Measurements from ENCODE around the gene BBLN. TPM values are rescaled to one million over a fixed set of nuclear protein-coding genes. Genes with fewer than 3 reads are reported as not detected.

The BBLN gene
- total and polyA plus RNA-seq, 5 donors from 2014 or later = 70.9 to 176 (median 117) TPM

DNA sequence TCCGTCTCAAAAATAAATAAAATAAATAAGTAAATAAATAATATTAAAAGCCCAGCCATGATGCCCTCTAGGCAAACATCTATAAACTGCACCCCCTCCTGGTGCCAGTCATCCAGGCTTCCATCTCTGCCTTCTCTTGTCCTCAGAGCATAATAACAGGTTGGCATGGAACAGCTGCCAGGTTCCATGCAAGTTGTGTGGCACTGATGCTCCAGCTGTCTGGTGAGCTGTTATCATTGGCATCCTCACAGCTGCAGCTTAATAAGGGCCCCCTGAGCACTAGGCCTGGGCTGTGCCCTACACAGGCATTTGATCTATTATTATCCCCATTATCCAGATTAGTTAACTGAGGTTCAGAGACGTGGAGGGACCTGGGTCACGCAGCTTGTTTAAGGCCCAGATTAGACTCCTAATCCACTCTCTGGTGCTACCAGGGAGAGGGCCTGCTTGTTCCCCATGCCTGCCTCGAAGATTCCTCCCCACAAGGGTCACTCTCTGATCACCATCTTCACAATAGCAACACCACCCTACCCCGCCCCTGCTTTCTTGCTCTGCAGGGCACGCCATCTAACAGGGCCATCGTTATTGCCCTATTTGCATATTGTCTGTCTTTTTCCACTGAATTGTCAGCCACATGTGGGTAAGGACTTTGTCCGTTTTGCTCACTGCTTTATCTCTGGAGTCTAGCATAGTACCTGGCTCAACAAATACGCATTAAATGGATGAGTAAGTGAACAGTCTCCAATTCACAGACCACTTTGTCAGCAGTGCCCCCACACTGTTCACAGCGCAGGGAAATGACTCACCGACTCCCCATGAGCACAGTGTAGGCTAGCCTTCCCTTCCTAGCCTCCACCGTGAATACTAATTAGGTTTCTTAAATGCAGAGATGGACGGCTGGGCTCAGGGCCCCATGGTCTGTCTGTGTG, 41.6 kb downstream of the BBLN start:
- H3K36me3 Mint-ChIP-seq = no peaks in the 10 kb centered on the region
- Histone ChIP-seq H3K4me3 (ENCODE audit: low read depth, low read length) (no peak overlapping the region), H3K27ac (ENCODE audit: insufficient read depth, low read length, poor library complexity, severe bottlenecking) (no peak overlapping the region), H3K36me3 (ENCODE audit: control insufficient read depth, insufficient read depth, low read length) (no peaks in the 10 kb centered on the region), H3K4me1 (ENCODE audit: control insufficient read depth, insufficient read depth, low read length, poor library complexity, severe bottlenecking) (peaks cover 16% of the 10 kb centered on the region), H3K27me3 (ENCODE audit: control insufficient read depth, insufficient read depth, low read length) (peaks cover 2% of the 10 kb centered on the region), H3K9me3 (ENCODE audit: control insufficient read depth in 2 of 2, low read length in 2 of 2) (no peaks in the 10 kb centered on the region)
- H3K27me3 Mint-ChIP-seq = peaks cover 29% of the 10 kb centered on the region
- H3K4me1 Mint-ChIP-seq = peaks cover 2 to 17% (median 6%) of the 10 kb centered on the region in 4 donors
- H3K4me3 Mint-ChIP-seq = no peak overlapping the region
- DNase-seq = no peak
- peak overlapping the region in 1 of 3 donors; percentile 26 for H3K27ac Mint-ChIP-seq
- ATAC-seq (ENCODE audit: low read depth in 2 of 2) = no peak
- H3K9me3 Mint-ChIP-seq = no peaks in the 10 kb centered on the region

DNA sequence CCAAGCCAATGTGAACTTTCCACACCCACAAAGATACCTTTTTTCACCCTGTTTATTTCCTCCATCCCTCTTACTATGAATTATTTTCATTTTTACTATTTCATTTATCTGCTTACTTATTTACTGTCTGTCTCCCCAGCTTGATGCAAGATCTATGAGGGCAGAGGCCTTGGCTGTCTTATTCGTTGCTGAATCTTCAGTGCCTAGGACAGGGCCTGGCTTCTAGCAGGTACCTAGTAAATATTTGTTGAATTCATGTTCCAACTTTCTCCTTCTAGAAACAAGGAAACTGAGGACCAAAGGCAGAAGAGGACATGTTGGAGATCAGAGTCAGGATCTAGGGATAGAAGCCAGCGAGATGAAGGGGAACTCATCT, 42.6 kb downstream of the BBLN start:
- DNase-seq (no peak), ATAC-seq (ENCODE audit: low read depth in 2 of 2) (no peak)
- Histone ChIP-seq H3K4me3 (ENCODE audit: low read depth, low read length) (peak overlapping the region; percentile 47), H3K4me1 (ENCODE audit: control insufficient read depth, insufficient read depth, low read length, poor library complexity, severe bottlenecking) (peaks cover 16% of the 10 kb centered on the region), H3K27ac (ENCODE audit: insufficient read depth, low read length, poor library complexity, severe bottlenecking) (no peak overlapping the region), H3K36me3 (ENCODE audit: control insufficient read depth, insufficient read depth, low read length) (no peaks in the 10 kb centered on the region), H3K27me3 (ENCODE audit: control insufficient read depth, insufficient read depth, low read length) (peaks cover 2% of the 10 kb centered on the region), H3K9me3 (ENCODE audit: control insufficient read depth in 2 of 2, low read length in 2 of 2) (no peaks in the 10 kb centered on the region)
- H3K27ac Mint-ChIP-seq = no peak overlapping the region
- no peaks in the 10 kb centered on the region for H3K36me3 Mint-ChIP-seq
- H3K4me3 Mint-ChIP-seq = peak overlapping the region; percentile 77 to 83 (median 81)
- no peaks in the 10 kb centered on the region for H3K9me3 Mint-ChIP-seq
- peaks cover 29% of the 10 kb centered on the region for H3K27me3 Mint-ChIP-seq
- H3K4me1 Mint-ChIP-seq = peaks cover 2 to 17% (median 6%) of the 10 kb centered on the region in 4 donors

DNA sequence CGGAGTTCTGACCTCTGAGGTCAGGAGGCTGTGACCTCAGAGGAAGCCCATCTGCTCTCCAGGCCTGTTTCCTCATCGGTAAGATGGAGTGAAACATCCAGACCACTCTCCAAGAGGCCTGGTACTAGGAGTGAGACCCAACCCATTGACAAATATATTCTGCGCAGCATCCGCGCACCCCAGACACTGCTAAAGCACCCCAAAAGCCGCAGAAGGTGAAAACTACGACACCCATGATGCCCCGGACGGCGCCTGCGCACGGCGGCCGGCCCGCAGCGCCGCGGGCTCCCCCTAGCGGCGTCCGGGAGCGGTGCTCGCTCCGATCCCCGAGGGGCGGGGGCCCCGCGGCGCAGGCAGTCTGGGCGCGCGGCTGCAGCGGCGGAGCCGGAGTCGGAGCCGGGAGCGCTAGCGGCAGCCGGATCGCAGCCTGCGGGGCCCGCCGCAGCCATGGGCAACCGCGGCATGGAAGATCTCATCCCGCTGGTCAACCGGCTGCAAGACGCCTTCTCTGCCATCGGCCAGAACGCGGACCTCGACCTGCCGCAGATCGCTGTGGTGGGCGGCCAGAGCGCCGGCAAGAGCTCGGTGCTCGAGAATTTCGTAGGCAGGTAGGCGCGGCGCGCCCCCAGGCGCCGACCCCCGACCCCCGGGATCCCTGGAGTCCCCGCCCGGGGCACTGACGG, 43.1 kb downstream of the BBLN start, which contains the start of gene DNM1:
TSS of gene DNM1 (plus strand) at position 356 of the 683 bp plus-strand sequence. CDS start at position 448, 92 bp downstream.
- peak; percentile 65 to 79 (median 69) for DNase-seq
- H3K27me3 ChIP-seq (ENCODE audit: control insufficient read depth, insufficient read depth, low read length) = peaks cover 2% of the 10 kb centered on the region
- H3K27ac Mint-ChIP-seq = peak within 1 kb of the TSS in 1 of 3 donors; percentile 79
- H3K9me3 Mint-ChIP-seq = no peaks in the 10 kb centered on the region
- H3K4me1 Mint-ChIP-seq = peaks cover 2 to 17% (median 6%) of the 10 kb centered on the region in 4 donors
- peak; percentile 90 to 91 for ATAC-seq (ENCODE audit: low read depth in 2 of 2)
- peaks cover 16% of the 10 kb centered on the region for H3K4me1 ChIP-seq (ENCODE audit: control insufficient read depth, insufficient read depth, low read length, poor library complexity, severe bottlenecking)
- no peaks in the 10 kb centered on the region for H3K9me3 ChIP-seq (ENCODE audit: control insufficient read depth in 2 of 2, low read length in 2 of 2)
- H3K27ac ChIP-seq (ENCODE audit: insufficient read depth, low read length, poor library complexity, severe bottlenecking) = no peak within 1 kb of the TSS
- H3K36me3 ChIP-seq (ENCODE audit: control insufficient read depth, insufficient read depth, low read length) = no peaks in the 10 kb centered on the region
- H3K36me3 Mint-ChIP-seq = no peaks in the 10 kb centered on the region
- H3K4me3 ChIP-seq (ENCODE audit: low read depth, low read length) = peak within 1 kb of the TSS; percentile 47
- peaks cover 31% of the 10 kb centered on the region for H3K27me3 Mint-ChIP-seq
- H3K4me3 Mint-ChIP-seq = peak within 1 kb of the TSS; percentile 80 to 86 (median 82)

GRCh38 chr9:128203707-128204551, 43.9 kb downstream of the BBLN start:
- ATAC-seq (ENCODE audit: low read depth in 2 of 2) = no peak
- H3K9me3 ChIP-seq (ENCODE audit: control insufficient read depth in 2 of 2, low read length in 2 of 2) = no peaks in the 10 kb centered on the region
- peaks cover 38% of the 10 kb centered on the region for H3K27me3 Mint-ChIP-seq
- peaks cover 2% of the 10 kb centered on the region for H3K27me3 ChIP-seq (ENCODE audit: control insufficient read depth, insufficient read depth, low read length)
- no peak overlapping the region for H3K4me3 ChIP-seq (ENCODE audit: low read depth, low read length)
- peak in 1 of 3 donors; percentile 12 for DNase-seq
- no peaks in the 10 kb centered on the region for H3K9me3 Mint-ChIP-seq
- H3K4me1 ChIP-seq (ENCODE audit: control insufficient read depth, insufficient read depth, low read length, poor library complexity, severe bottlenecking) = peaks cover 16% of the 10 kb centered on the region
- peak overlapping the region; percentile 22 to 86 (median 68) for H3K4me3 Mint-ChIP-seq
- no peaks in the 10 kb centered on the region for H3K36me3 Mint-ChIP-seq
- peaks cover 2 to 17% (median 6%) of the 10 kb centered on the region in 4 donors for H3K4me1 Mint-ChIP-seq
- peak overlapping the region in 1 of 3 donors; percentile 79 for H3K27ac Mint-ChIP-seq
- no peak overlapping the region for H3K27ac ChIP-seq (ENCODE audit: insufficient read depth, low read length, poor library complexity, severe bottlenecking)
- H3K36me3 ChIP-seq (ENCODE audit: control insufficient read depth, insufficient read depth, low read length) = no peaks in the 10 kb centered on the region

DNA sequence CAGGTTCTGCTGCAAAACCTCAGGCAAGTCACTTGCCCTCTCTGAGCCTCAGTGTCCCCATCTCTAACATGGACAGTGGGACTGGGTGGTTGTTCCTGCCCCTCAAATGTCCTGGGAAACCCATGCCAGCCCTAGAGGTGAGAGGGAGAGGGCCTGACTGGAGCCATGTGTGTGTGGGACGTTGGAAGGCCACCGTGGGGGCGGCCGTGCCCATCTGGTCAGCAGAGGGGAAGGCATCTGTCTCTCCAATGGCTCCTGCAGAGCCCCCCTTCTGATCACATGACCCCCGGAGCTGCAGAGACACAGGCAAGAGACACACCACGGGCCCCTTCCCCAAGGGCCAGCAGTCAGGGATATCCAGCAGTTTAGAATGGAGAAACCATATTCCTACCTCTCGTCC, 44.8 kb downstream of the BBLN start:
- H3K36me3 ChIP-seq (ENCODE audit: control insufficient read depth, insufficient read depth, low read length) = no peaks in the 10 kb centered on the region
- Mint-ChIP-seq H3K27ac (no peak overlapping the region), H3K4me1 (peaks cover 2 to 17% (median 6%) of the 10 kb centered on the region in 4 donors), H3K36me3 (no peaks in the 10 kb centered on the region), H3K27me3 (peaks cover 44% of the 10 kb centered on the region), H3K4me3 (peak overlapping the region in 2 of 4 donors; percentile 44 to 86), H3K9me3 (no peaks in the 10 kb centered on the region)
- no peak overlapping the region for H3K27ac ChIP-seq (ENCODE audit: insufficient read depth, low read length, poor library complexity, severe bottlenecking)
- no peak overlapping the region for H3K4me3 ChIP-seq (ENCODE audit: low read depth, low read length)
- ATAC-seq (ENCODE audit: low read depth in 2 of 2) (no peak), DNase-seq (no peak)
- H3K27me3 ChIP-seq (ENCODE audit: control insufficient read depth, insufficient read depth, low read length) = peaks cover 2% of the 10 kb centered on the region
- H3K4me1 ChIP-seq (ENCODE audit: control insufficient read depth, insufficient read depth, low read length, poor library complexity, severe bottlenecking) = peaks cover 16% of the 10 kb centered on the region
- H3K9me3 ChIP-seq (ENCODE audit: control insufficient read depth in 2 of 2, low read length in 2 of 2) = no peaks in the 10 kb centered on the region

- no peak for ATAC-seq (ENCODE audit: low read depth in 2 of 2)
- H3K36me3 Mint-ChIP-seq = no peaks in the 10 kb centered on the region
- DNase-seq = no peak
- H3K27me3 Mint-ChIP-seq = peaks cover 44% of the 10 kb centered on the region
- peaks cover 2 to 17% (median 6%) of the 10 kb centered on the region in 4 donors for H3K4me1 Mint-ChIP-seq
- Histone ChIP-seq H3K27ac (ENCODE audit: insufficient read depth, low read length, poor library complexity, severe bottlenecking) (no peak overlapping the region), H3K4me1 (ENCODE audit: control insufficient read depth, insufficient read depth, low read length, poor library complexity, severe bottlenecking) (peaks cover 16% of the 10 kb centered on the region), H3K4me3 (ENCODE audit: low read depth, low read length) (no peak overlapping the region), H3K27me3 (ENCODE audit: control insufficient read depth, insufficient read depth, low read length) (peaks cover 2% of the 10 kb centered on the region), H3K36me3 (ENCODE audit: control insufficient read depth, insufficient read depth, low read length) (no peaks in the 10 kb centered on the region), H3K9me3 (ENCODE audit: control insufficient read depth in 2 of 2, low read length in 2 of 2) (no peaks in the 10 kb centered on the region)
- peak overlapping the region in 1 of 4 donors; percentile 30 for H3K4me3 Mint-ChIP-seq
- H3K9me3 Mint-ChIP-seq = no peaks in the 10 kb centered on the region
- H3K27ac Mint-ChIP-seq = no peak overlapping the region
Measured at GRCh38 chr9:128205296-128205944, 45.4 kb downstream of the BBLN start.

DNA sequence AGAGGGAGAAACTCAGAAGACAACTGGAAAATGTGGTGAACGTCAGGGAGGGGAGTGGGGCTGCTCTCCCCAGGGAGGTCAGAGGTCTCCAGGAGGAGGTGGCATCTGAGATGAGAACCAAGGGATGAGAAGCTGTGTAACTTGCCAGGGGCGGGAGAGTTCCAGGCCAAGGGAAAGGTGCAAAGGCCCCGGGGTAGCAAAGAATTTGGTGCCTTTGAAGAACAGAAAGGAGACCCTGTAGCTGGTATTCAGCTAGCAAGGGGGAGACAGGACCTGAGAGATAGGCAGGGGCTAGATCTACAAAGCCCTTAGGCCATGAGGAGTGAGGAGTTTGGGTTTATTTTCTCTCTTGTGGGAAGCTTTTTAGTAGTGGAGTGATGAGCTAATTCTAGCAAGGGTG, 46.4 kb downstream of the BBLN start:
- Histone ChIP-seq H3K9me3 (ENCODE audit: control insufficient read depth in 2 of 2, low read length in 2 of 2) (no peaks in the 10 kb centered on the region), H3K27me3 (ENCODE audit: control insufficient read depth, insufficient read depth, low read length) (peaks cover 2% of the 10 kb centered on the region), H3K36me3 (ENCODE audit: control insufficient read depth, insufficient read depth, low read length) (no peaks in the 10 kb centered on the region), H3K4me1 (ENCODE audit: control insufficient read depth, insufficient read depth, low read length, poor library complexity, severe bottlenecking) (peaks cover 16% of the 10 kb centered on the region), H3K4me3 (ENCODE audit: low read depth, low read length) (no peak overlapping the region), H3K27ac (ENCODE audit: insufficient read depth, low read length, poor library complexity, severe bottlenecking) (no peak overlapping the region)
- no peak for ATAC-seq (ENCODE audit: low read depth in 2 of 2)
- Mint-ChIP-seq H3K9me3 (no peaks in the 10 kb centered on the region), H3K4me3 (peak overlapping the region in 1 of 4 donors; percentile 30), H3K27ac (no peak overlapping the region), H3K4me1 (peaks cover 2 to 17% (median 6%) of the 10 kb centered on the region in 4 donors), H3K27me3 (peaks cover 52% of the 10 kb centered on the region), H3K36me3 (no peaks in the 10 kb centered on the region)
- DNase-seq = no peak
